Esophagus muscularis mucosa (tissue), 3 donors: Measurements from ENCODE around the gene CCNG2.

Source experiments
- EP300 ChIP-seq: sonication (generic); formaldehyde crosslinking; IDR thresholded peaks from one replicate; pipeline ENCODE4 v1.6.1; 2017; ENCODE audit warnings: antibody characterized with exemption
- POLR2AphosphoS5 ChIP-seq, 2 donors: sonication (generic); formaldehyde crosslinking; IDR thresholded peaks; one replicate each; pipeline ENCODE4 v1.6.1; 2017; ENCODE audit warnings: antibody characterized with exemption in 2 of 2

DNA sequence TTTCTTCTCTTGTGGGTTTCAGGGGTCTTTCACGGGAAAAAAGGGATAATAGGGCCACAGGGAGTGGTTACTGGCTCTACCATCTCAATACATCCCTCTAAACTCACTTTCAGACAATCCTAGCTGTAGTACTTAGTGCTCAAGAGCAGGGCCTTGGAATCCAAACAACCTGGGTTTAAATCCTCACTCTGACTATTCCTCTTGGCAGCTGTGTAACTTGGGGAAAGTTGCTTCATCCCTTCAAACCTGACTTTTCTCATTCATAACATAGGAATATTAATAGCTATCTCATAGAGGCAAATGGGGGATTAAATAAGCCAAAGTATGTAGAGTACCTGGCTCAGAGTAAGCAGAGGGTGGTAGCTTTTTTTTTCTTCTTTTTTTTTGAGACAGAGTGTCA lies 32.4 kb downstream of the CCNG2 start:
- TF ChIP-seq POLR2AphosphoS5 (IDR thresholded peaks at IDR 0.05): no peak
- no peak for TF ChIP-seq EP300
